Loucy (cell line): ENCODE data around the gene KCTD4.

Experiments used
- H2AFZ ChIP-seq: fragments of 200-600 bp; sonication (generic); 2 replicates; pipeline ENCODE4 v1.6.0; 2016; ENCODE audit warnings: antibody characterized with exemption, mild to moderate bottlenecking, low read length, moderate library complexity
- H3F3A ChIP-seq: fragments of 200-600 bp; 2 replicates; pipeline ENCODE4 v1.6.0; 2016; ENCODE audit warnings: antibody characterized with exemption, low read depth, mild to moderate bottlenecking
- H3K27me3 ChIP-seq: fragments of 200-600 bp; sonication (generic); 2 replicates; pipeline ENCODE4 v1.6.1; 2014; ENCODE audit warnings: low read length, mild to moderate bottlenecking; ENCODE audit not compliant: insufficient read depth, poor library complexity, severe bottlenecking
- H3K36me3 ChIP-seq: fragments of 200-600 bp; sonication (generic); 2 replicates; pipeline ENCODE4 v1.6.1; 2016; ENCODE audit warnings: low read length; ENCODE audit not compliant: insufficient read depth
- H3K4me1 ChIP-seq: fragments of 200-600 bp; sonication (generic); 2 replicates; pipeline ENCODE4 v1.5.1; 2014; ENCODE audit warnings: low read length, mild to moderate bottlenecking; ENCODE audit not compliant: insufficient read depth, poor library complexity, severe bottlenecking
- H3K4me2 ChIP-seq: fragments of 200-600 bp; sonication (generic); 2 replicates; pipeline ENCODE4 v1.6.0; 2014; ENCODE audit warnings: antibody characterized with exemption, low read length, low read depth, mild to moderate bottlenecking; ENCODE audit not compliant: poor library complexity, severe bottlenecking
- H3K4me3 ChIP-seq: fragments of 200-600 bp; sonication (generic); 2 replicates; pipeline ENCODE4 v1.5.1; 2014; ENCODE audit warnings: low read length, mild to moderate bottlenecking, mixed read lengths; ENCODE audit not compliant: poor library complexity, severe bottlenecking
- H3K79me2 ChIP-seq: fragments of 200-600 bp; sonication (generic); 2 replicates; pipeline ENCODE4 v1.6.1; 2014; ENCODE audit warnings: low read length; ENCODE audit not compliant: insufficient read depth
- H3K9ac ChIP-seq: fragments of 200-600 bp; sonication (generic); 2 replicates; pipeline ENCODE4 v1.6.0; 2014; ENCODE audit warnings: mild to moderate bottlenecking, low read depth, low read length, moderate library complexity; ENCODE audit not compliant: poor library complexity, severe bottlenecking
- H3K9me2 ChIP-seq: fragments of 200-600 bp; sonication (generic); replicated peaks from 2 replicates; pipeline ENCODE4 v1.6.1; 2016; ENCODE audit warnings: low read depth, low read length, mixed read lengths
- H3K9me3 ChIP-seq: fragments of 200-600 bp; sonication (generic); 2 replicates; pipeline ENCODE4 v1.6.1; 2014; ENCODE audit warnings: mild to moderate bottlenecking, antibody characterized with exemption, low read length, low read depth; ENCODE audit not compliant: insufficient read depth
- H4K20me1 ChIP-seq: fragments of 200-600 bp; sonication (generic); 2 replicates; pipeline ENCODE4 v1.6.0; 2014; ENCODE audit warnings: antibody characterized with exemption, low read length, mild to moderate bottlenecking; ENCODE audit not compliant: insufficient read depth, poor library complexity, severe bottlenecking
- CTCF ChIP-seq: fragments of 200-600 bp; sonication (generic); conservative IDR thresholded peaks from 2 replicates; pipeline ENCODE4 v1.5.1; 2014; ENCODE audit warnings: mild to moderate bottlenecking, antibody characterized with exemption, low read length
- EZH2phosphoT487 ChIP-seq: fragments of 200-600 bp; IDR thresholded peaks from 2 replicates; pipeline ENCODE4 v1.6.1; 2018; ENCODE audit warnings: antibody characterized with exemption, mild to moderate bottlenecking, moderate library complexity, borderline replicate concordance

KCTD4 gene

GRCh38 chr13:45180303-45180702, 20.5 kb downstream of the KCTD4 start:
- H3K9me3 ChIP-seq = no peaks in the 10 kb centered on the region
- no peaks in the 10 kb centered on the region for H4K20me1 ChIP-seq
- peaks cover 9% of the 10 kb centered on the region for H3K79me2 ChIP-seq

GRCh38 chr13:45179428-45179827, 21.4 kb downstream of the KCTD4 start:
- Histone ChIP-seq H3K27me3 (no peaks in the 10 kb centered on the region), H3K4me2 (no peak overlapping the region), H3K36me3 (peaks cover 8% of the 10 kb centered on the region; the same call in 1 of the 2 replicates), H3K4me1 (peaks cover 25% of the 10 kb centered on the region), H3K9me3 (no peaks in the 10 kb centered on the region), H3K9ac (no peak overlapping the region), H4K20me1 (no peaks in the 10 kb centered on the region), H3K79me2 (peaks cover 9% of the 10 kb centered on the region), H3K4me3 (no peak overlapping the region), H3F3A (no peaks in the 10 kb centered on the region; the same call in 1 of the 2 replicates), H2AFZ (no peak overlapping the region), H3K9me2 (no peaks in the 10 kb centered on the region)
- TF ChIP-seq EZH2phosphoT487 (no peak), CTCF (no peak)

More at GRCh38 chr13:45180303-45180702, 20.5 kb downstream of the KCTD4 start:
- Histone ChIP-seq H3K36me3 (peaks cover 2% of the 10 kb centered on the region; the same call in 1 of the 2 replicates), H3K9me2 (no peaks in the 10 kb centered on the region), H3K4me3 (no peak overlapping the region), H3F3A (no peaks in the 10 kb centered on the region; the same call in 1 of the 2 replicates), H3K9ac (no peak overlapping the region), H2AFZ (no peak overlapping the region), H3K4me2 (no peak overlapping the region), H3K4me1 (peaks cover 33% of the 10 kb centered on the region), H3K27me3 (no peaks in the 10 kb centered on the region)
- TF ChIP-seq CTCF (no peak), EZH2phosphoT487 (no peak)

- Histone ChIP-seq H3K79me2 (peaks cover 9% of the 10 kb centered on the region), H3K4me2 (no peak overlapping the region), H3K4me1 (peaks cover 23% of the 10 kb centered on the region), H3F3A (no peaks in the 10 kb centered on the region), H3K36me3 (peaks cover 5% of the 10 kb centered on the region; the same call in 1 of the 2 replicates), H3K9ac (no peak overlapping the region), H3K9me2 (no peaks in the 10 kb centered on the region), H3K4me3 (no peak overlapping the region), H3K9me3 (no peaks in the 10 kb centered on the region), H2AFZ (no peak overlapping the region), H3K27me3 (no peaks in the 10 kb centered on the region), H4K20me1 (no peaks in the 10 kb centered on the region)
- no peak for TF ChIP-seq EZH2phosphoT487
- TF ChIP-seq CTCF = no peak
These were observed 22.3 kb downstream of the KCTD4 start for GRCh38 chr13:45178349-45179162.
